A673 (cell line): Measurements from ENCODE around the gene UGT2B7.

ENCODE experiments used
- CTCF ChIP-seq: fragments of 300-800, 200-600 bp; sonication (generic); conservative IDR thresholded peaks from 2 replicates; pipeline ENCODE4 v1.5.1; 2017; ENCODE audit warnings: low read depth, mild to moderate bottlenecking, antibody characterized with exemption, low read length, moderate library complexity, mixed read lengths
- EZH2 ChIP-seq: fragments of 200-600 bp; sonication (generic); IDR thresholded peaks from 2 replicates; pipeline ENCODE4 v1.6.1; 2017; ENCODE audit warnings: borderline replicate concordance, low read depth, mild to moderate bottlenecking, mixed read lengths, antibody characterized with exemption, low read length; ENCODE audit not compliant: poor library complexity, severe bottlenecking

DNA sequence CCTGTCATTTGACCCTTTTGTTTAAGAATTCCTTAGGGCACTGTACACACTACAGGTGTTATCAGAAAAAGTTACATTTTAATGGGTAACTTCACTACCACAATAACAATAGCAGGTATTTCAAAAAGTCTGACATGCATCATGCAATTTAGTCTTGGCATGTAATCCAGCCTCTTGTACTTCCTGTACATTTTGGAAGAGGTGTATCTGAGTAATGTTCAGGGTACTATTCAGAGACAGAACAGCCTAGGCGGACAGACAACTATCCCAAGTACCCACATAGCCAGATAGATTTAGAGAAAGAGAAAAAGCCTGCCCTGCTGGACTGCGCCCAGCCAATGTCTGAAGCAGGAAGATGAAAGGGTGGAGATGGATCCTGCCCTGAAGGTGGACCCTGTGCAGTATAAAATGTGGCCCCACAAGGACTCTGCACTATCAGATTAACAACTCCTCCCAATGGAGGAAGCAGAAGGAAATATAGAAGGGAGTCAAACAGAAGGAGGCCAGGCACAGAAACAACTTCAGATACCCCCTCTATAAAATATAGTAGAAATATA lies 8.5 kb downstream of the UGT2B7 start:
- no peak for TF ChIP-seq EZH2
- TF ChIP-seq CTCF = no peak
